DND-41 (cell line): ENCODE measurements around the gene FLT3LG.

Experiments
- EZH2 ChIP-seq: IDR thresholded peaks from 3 replicates; pipeline ENCODE4 v1.6.1; 2012; ENCODE audit warnings: borderline replicate concordance, low read depth, mild to moderate bottlenecking, moderate library complexity, low read length, inconsistent platforms; ENCODE audit not compliant: severe bottlenecking
- TF ChIP-seq, protein P1 (sequence below): IDR thresholded peaks from 2 replicates; pipeline ENCODE4 v1.5.1; 2012; ENCODE audit warnings: borderline replicate concordance, low read length, moderate library complexity, mild to moderate bottlenecking; ENCODE audit not compliant: poor library complexity, severe bottlenecking; ENCODE audit errors: extremely low read depth

DNA sequence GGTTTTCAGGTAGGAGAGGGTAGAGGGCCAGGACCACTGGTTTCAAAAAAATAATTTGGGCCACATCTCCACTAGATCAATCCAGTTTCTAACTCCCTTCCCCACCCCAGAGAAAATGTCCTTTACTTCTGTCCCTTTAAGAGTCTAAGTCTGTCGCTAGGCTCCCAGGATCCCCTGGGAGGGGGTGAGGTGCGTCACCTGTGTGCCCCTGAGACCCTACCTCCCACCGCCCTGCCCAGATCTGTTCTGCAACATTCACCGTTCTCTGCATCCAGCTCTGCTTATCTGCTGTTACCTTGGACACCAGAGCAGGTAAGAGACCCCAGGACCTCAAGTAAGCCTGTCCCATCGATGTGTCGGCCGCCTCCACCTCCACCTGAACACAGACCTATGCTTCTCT lies 48.8 kb upstream of the FLT3LG start, which contains the start of gene GFY:
- TF ChIP-seq, protein P1, sequence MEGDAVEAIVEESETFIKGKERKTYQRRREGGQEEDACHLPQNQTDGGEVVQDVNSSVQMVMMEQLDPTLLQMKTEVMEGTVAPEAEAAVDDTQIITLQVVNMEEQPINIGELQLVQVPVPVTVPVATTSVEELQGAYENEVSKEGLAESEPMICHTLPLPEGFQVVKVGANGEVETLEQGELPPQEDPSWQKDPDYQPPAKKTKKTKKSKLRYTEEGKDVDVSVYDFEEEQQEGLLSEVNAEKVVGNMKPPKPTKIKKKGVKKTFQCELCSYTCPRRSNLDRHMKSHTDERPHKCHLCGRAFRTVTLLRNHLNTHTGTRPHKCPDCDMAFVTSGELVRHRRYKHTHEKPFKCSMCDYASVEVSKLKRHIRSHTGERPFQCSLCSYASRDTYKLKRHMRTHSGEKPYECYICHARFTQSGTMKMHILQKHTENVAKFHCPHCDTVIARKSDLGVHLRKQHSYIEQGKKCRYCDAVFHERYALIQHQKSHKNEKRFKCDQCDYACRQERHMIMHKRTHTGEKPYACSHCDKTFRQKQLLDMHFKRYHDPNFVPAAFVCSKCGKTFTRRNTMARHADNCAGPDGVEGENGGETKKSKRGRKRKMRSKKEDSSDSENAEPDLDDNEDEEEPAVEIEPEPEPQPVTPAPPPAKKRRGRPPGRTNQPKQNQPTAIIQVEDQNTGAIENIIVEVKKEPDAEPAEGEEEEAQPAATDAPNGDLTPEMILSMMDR = no peak
- TF ChIP-seq EZH2 = no peak
